Measurements from ENCODE around the gene LTB4R. TPM values are rescaled to one million over a fixed set of nuclear protein-coding genes. Genes with fewer than 3 reads are reported as not detected.

The LTB4R gene
- total and polyA plus RNA-seq, 10 donors = 13.9 to 50.4 (median 32.1) TPM

- 85 to 99% (median 91%) methylated on average over 4 of the region's 4 CpGs for WGBS, 5 donors
- intact Hi-C loops (cut with DNase I; ENCODE audit: low total_unique reads) = no loop called here
- DNase-seq = no peak
- Histone ChIP-seq H3K27ac (no peak overlapping the region), H3K36me3 (no peaks in the 10 kb centered on the region), H3K4me1 (no peaks in the 10 kb centered on the region), H3K27me3 (replicated peaks in 1 of 7) (peaks cover 0 to 25% (median 0%) of the 10 kb centered on the region in 7 donors), H3K9me3 (peaks cover 0 to 4% (median 0%) of the 10 kb centered on the region in 8 donors), H3K4me3 (no peak overlapping the region)
- no peak for TF ChIP-seq POLR2AphosphoS5 (IDR thresholded peaks at IDR 0.05)
- TF ChIP-seq POLR2A (IDR thresholded peaks at IDR 0.05) = no peak
- no peak for TF ChIP-seq CTCF (IDR thresholded peaks at IDR 0.05 in 8 of 11, conservative IDR thresholded peaks at IDR 0.05 in 3 of 11)
Measured at GRCh38 chr14:24356208-24356607, 44.9 kb downstream of the LTB4R start.

GRCh38 chr14:24360281-24360680 is 49.0 kb downstream of the LTB4R start:
- no peak for DNase-seq
- Histone ChIP-seq H3K4me3 (no peak overlapping the region), H3K36me3 (no peaks in the 10 kb centered on the region), H3K27me3 (replicated peaks in 1 of 7) (peaks cover 0 to 24% (median 0%) of the 10 kb centered on the region in 7 donors), H3K9me3 (peaks cover 0 to 4% (median 0%) of the 10 kb centered on the region in 8 donors), H3K27ac (no peak overlapping the region), H3K4me1 (peaks cover 1 to 6% (median 5%) of the 10 kb centered on the region in 6 donors)
- WGBS, 5 donors = 85 to 95% (median 92%) methylated on average over 3 of the region's 3 CpGs
- TF ChIP-seq CTCF (IDR thresholded peaks at IDR 0.05 in 8 of 11, conservative IDR thresholded peaks at IDR 0.05 in 3 of 11) (no peak), POLR2A (IDR thresholded peaks at IDR 0.05) (no peak), POLR2AphosphoS5 (IDR thresholded peaks at IDR 0.05) (no peak)
- intact Hi-C loops (cut with DNase I; ENCODE audit: low total_unique reads) = loop anchor here (10.0 kb wide), 1 partner anchor 55 kb away; no protein-coding TSS in a partner anchor

GRCh38 chr14:24361326-24361725 is 50.0 kb downstream of the LTB4R start:
- peaks cover 8 to 16% (median 15%) of the 10 kb centered on the region in 6 donors for H3K4me1 ChIP-seq
- peaks cover 0 to 4% (median 0%) of the 10 kb centered on the region in 8 donors for H3K9me3 ChIP-seq
- no peak overlapping the region for H3K27ac ChIP-seq
- WGBS, 5 donors = 77 to 94% (median 88%) methylated on average over 2 of the region's 2 CpGs
- no peak for TF ChIP-seq CTCF (IDR thresholded peaks at IDR 0.05 in 8 of 11, conservative IDR thresholded peaks at IDR 0.05 in 3 of 11)
- TF ChIP-seq POLR2A (IDR thresholded peaks at IDR 0.05) = no peak
- no peak for TF ChIP-seq POLR2AphosphoS5 (IDR thresholded peaks at IDR 0.05)
- peaks cover 0 to 35% (median 0%) of the 10 kb centered on the region in 7 donors for H3K27me3 ChIP-seq (replicated peaks in 1 of 7)
- H3K4me3 ChIP-seq = no peak overlapping the region
- no peaks in the 10 kb centered on the region for H3K36me3 ChIP-seq
- intact Hi-C loops (cut with DNase I; ENCODE audit: low total_unique reads) = loop anchor here (10.0 kb wide), 1 partner anchor 53 kb away; no protein-coding TSS in a partner anchor
- no peak for DNase-seq

- H3K27ac ChIP-seq = no peak overlapping the region
- peaks cover 0 to 46% (median 4%) of the 10 kb centered on the region in 7 donors for H3K27me3 ChIP-seq (replicated peaks in 1 of 7)
- DNase-seq = no peak
- peaks cover 13 to 27% (median 26%) of the 10 kb centered on the region in 6 donors for H3K4me1 ChIP-seq
- no peaks in the 10 kb centered on the region for H3K36me3 ChIP-seq
- peaks cover 0 to 4% (median 0%) of the 10 kb centered on the region in 8 donors for H3K9me3 ChIP-seq
- WGBS, 5 donors = 41 to 70% (median 67%) methylated on average over 2 of the region's 2 CpGs
- intact Hi-C loops (cut with DNase I; ENCODE audit: low total_unique reads) = loop anchor here (10.0 kb wide), 1 partner anchor 52 kb away; no protein-coding TSS in a partner anchor
- H3K4me3 ChIP-seq = no peak overlapping the region
- TF ChIP-seq POLR2A (IDR thresholded peaks at IDR 0.05) (no peak), POLR2AphosphoS5 (IDR thresholded peaks at IDR 0.05) (no peak), CTCF (IDR thresholded peaks at IDR 0.05 in 8 of 11, conservative IDR thresholded peaks at IDR 0.05 in 3 of 11) (no peak)
Measured at GRCh38 chr14:24362241-24362960, 51.1 kb downstream of the LTB4R start.

Data from spleen (tissue), 11 donors.